ENCODE measurements around the gene COL6A5. TPM values are rescaled to one million over a fixed set of nuclear protein-coding genes. Genes with fewer than 3 reads are reported as not detected.

The COL6A5 gene
- total and polyA plus RNA-seq, 7 donors, result not detected

GRCh38 chr3:130465521-130465920 is 120.0 kb downstream of the COL6A5 start:
- intact Hi-C loops (cut with DNase I), result no loop called here
- Histone ChIP-seq H3K4me3 (no peak overlapping the region), H3K27me3 (ENCODE audit: insufficient read depth in 3 of 3, low read length in 2 of 3) (no peaks in the 10 kb centered on the region), H3K4me1 (no peaks in the 10 kb centered on the region), H3K9me3 (no peaks in the 10 kb centered on the region), H3K36me3 (ENCODE audit: insufficient read depth in 1 of 2, low read depth in 1 of 2) (no peaks in the 10 kb centered on the region), H3K27ac (no peak overlapping the region)
- DNase-seq (no peak), ATAC-seq (no peak)
- 17 to 34% (median 24%) methylated on average over 2 of the region's 2 CpGs for WGBS, 3 donors
- TF ChIP-seq, protein P1, sequence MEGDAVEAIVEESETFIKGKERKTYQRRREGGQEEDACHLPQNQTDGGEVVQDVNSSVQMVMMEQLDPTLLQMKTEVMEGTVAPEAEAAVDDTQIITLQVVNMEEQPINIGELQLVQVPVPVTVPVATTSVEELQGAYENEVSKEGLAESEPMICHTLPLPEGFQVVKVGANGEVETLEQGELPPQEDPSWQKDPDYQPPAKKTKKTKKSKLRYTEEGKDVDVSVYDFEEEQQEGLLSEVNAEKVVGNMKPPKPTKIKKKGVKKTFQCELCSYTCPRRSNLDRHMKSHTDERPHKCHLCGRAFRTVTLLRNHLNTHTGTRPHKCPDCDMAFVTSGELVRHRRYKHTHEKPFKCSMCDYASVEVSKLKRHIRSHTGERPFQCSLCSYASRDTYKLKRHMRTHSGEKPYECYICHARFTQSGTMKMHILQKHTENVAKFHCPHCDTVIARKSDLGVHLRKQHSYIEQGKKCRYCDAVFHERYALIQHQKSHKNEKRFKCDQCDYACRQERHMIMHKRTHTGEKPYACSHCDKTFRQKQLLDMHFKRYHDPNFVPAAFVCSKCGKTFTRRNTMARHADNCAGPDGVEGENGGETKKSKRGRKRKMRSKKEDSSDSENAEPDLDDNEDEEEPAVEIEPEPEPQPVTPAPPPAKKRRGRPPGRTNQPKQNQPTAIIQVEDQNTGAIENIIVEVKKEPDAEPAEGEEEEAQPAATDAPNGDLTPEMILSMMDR (IDR thresholded peaks at IDR 0.05), result no peak

DNA sequence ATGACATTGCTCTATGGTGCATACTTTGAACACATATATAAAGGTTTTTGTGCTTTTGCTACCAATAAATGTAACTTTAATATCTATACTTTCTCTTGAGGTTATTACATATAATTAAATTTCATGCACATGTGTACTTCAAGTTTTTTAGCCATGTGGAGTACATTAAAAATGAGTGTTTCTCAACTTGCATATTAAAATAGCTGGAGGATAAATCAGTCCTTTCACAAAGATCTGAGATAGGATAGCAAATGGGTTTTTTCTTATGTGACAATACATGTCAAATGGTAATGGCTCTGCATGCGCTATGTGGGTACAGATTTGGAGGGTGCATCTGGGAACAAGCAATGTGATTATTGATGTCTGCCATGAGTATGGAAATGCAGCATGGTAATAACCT is 122.8 kb downstream of the COL6A5 start:
- H3K4me3 ChIP-seq, result no peak overlapping the region
- intact Hi-C loops (cut with DNase I), result no loop called here
- WGBS, 3 donors, result 93 to 96% (median 95%) methylated on average over 1 of the region's 1 CpG
- H3K9me3 ChIP-seq, result no peaks in the 10 kb centered on the region
- DNase-seq, result no peak
- no peaks in the 10 kb centered on the region for H3K4me1 ChIP-seq
- no peaks in the 10 kb centered on the region for H3K27me3 ChIP-seq (ENCODE audit: insufficient read depth in 3 of 3, low read length in 2 of 3)
- ATAC-seq, result no peak
- TF ChIP-seq, protein P1 (IDR thresholded peaks at IDR 0.05), result no peak
- H3K36me3 ChIP-seq (ENCODE audit: insufficient read depth in 1 of 2, low read depth in 1 of 2), result no peaks in the 10 kb centered on the region
- H3K27ac ChIP-seq, result no peak overlapping the region

DNA sequence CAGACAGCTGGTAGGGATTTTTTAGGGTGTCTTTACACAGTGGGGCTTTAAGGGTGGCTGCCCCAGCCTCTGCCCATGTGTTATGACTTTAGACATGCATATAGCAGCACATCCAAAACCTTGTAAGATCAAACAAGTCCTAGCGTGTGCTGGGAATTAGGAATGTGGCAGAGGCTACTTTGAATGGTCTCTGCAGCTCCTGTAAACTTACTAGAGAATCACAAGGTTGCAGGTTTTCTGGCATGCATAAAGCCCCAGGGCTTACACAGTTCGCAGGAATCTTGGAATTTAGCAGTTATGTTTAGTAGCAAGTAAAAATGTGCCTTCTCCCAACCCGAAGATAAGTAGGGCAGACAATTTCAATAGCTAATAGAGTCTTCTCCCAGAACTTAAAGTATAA is 124.7 kb downstream of the COL6A5 start:
- H3K4me3 ChIP-seq, result no peak overlapping the region
- H3K36me3 ChIP-seq (ENCODE audit: insufficient read depth in 1 of 2, low read depth in 1 of 2), result no peaks in the 10 kb centered on the region
- intact Hi-C loops (cut with DNase I), result no loop called here
- DNase-seq (no peak), ATAC-seq (no peak)
- TF ChIP-seq, protein P1 (IDR thresholded peaks at IDR 0.05), result no peak
- no peaks in the 10 kb centered on the region for H3K4me1 ChIP-seq
- no peaks in the 10 kb centered on the region for H3K27me3 ChIP-seq (ENCODE audit: insufficient read depth in 3 of 3, low read length in 2 of 3)
- WGBS, 3 donors, result 15 to 31% (median 21%) methylated on average over 3 of the region's 3 CpGs
- H3K27ac ChIP-seq, result no peak overlapping the region
- no peaks in the 10 kb centered on the region for H3K9me3 ChIP-seq

DNA sequence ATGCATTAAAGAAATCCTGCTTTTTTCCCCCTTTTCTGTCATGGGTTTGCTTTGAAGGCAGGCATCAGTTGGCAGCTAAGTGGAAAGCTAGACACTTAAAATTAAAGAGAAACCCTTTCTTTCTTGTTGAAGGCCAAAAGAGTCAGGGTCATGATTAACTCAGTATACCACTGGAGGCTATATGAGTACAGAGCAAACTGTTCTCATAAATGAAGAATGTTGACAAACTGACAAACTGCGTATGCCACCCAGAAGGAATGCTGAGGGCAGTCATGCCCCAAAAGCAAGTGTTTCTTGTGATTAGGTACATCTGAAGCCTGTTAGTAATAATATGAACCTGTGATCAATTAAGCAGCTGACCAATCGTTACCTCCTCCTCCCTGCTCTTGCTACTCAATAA is 127.9 kb downstream of the COL6A5 start:
- Histone ChIP-seq H3K36me3 (ENCODE audit: insufficient read depth in 1 of 2, low read depth in 1 of 2) (no peaks in the 10 kb centered on the region), H3K9me3 (no peaks in the 10 kb centered on the region), H3K27me3 (ENCODE audit: insufficient read depth in 3 of 3, low read length in 2 of 3) (no peaks in the 10 kb centered on the region), H3K27ac (no peak overlapping the region), H3K4me3 (no peak overlapping the region), H3K4me1 (no peaks in the 10 kb centered on the region)
- TF ChIP-seq, protein P1 (IDR thresholded peaks at IDR 0.05), result no peak
- DNase-seq (no peak), ATAC-seq (no peak)
- WGBS, 3 donors, result 40 to 63% (median 60%) methylated on average over 2 of the region's 2 CpGs
- intact Hi-C loops (cut with DNase I), result no loop called here

DNA sequence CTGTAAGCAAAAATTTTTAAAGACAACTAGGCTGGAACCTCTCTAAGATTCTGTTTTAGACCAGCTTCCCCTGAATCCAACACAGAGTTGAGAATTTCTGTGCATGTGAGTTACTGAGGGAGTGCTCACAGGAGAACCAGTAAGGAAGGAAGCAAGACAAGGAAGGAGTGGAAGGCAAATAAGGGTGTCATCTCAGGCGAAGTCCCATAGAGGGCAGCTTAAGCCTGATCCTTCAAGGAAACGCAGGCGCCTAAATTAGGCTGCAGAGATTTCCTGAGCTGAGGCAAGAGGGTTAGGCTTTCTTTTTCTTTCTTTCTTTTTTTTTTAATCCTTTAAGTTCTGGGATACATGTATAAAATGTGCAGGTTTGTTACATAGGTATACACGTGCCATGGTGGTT is 135.3 kb downstream of the COL6A5 start:
- intact Hi-C loops (cut with DNase I), result no loop called here
- no peak overlapping the region for H3K4me3 ChIP-seq
- H3K27ac ChIP-seq, result no peak overlapping the region
- no peaks in the 10 kb centered on the region for H3K9me3 ChIP-seq
- no peaks in the 10 kb centered on the region for H3K4me1 ChIP-seq
- DNase-seq (no peak), ATAC-seq (no peak)
- no peaks in the 10 kb centered on the region for H3K27me3 ChIP-seq (ENCODE audit: insufficient read depth in 3 of 3, low read length in 2 of 3)
- TF ChIP-seq, protein P1 (IDR thresholded peaks at IDR 0.05), result no peak
- H3K36me3 ChIP-seq (ENCODE audit: insufficient read depth in 1 of 2, low read depth in 1 of 2), result no peaks in the 10 kb centered on the region
- 15 to 29% (median 16%) methylated on average over 4 of the region's 4 CpGs for WGBS, 3 donors
